ENCODE data around the gene CDK5RAP3.

- TF ChIP-seq CTCF (IDR thresholded peaks at IDR 0.05) (no peak), POLR2A (IDR thresholded peaks at IDR 0.05) (no peak)
These were observed 25.8 kb upstream of the CDK5RAP3 start for GRCh38 chr17:47945080-47945479.
